ENCODE data around the gene CEACAM21.

DNA sequence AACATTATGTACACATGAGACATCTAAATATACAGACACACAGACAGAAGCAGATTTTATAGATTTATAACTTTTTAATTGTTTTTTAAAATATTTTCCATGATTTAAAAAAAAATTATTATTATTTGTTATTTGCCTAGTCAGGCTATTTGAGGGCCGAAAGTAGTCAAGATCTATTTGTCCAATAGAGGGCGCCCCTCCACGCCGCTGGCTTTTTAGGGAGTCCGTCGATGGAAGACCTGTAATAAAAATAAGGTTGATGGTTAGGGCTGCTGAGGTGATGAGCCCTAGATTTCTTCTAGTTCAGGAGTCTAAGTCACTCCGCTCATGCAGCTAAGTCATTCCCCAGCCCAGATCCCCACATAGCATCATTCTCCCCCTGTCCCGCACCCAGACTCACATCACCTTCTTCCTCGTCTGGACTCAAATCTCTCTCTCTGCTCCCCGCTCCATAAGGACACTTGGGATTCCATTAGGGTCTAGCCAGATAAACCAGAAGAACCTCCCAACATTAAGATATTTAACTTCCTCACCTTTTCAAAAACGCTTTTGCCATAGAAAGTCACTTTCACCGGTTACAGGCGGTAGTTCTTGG is 33.9 kb upstream of the CEACAM21 start:
- TF ChIP-seq, protein P1, sequence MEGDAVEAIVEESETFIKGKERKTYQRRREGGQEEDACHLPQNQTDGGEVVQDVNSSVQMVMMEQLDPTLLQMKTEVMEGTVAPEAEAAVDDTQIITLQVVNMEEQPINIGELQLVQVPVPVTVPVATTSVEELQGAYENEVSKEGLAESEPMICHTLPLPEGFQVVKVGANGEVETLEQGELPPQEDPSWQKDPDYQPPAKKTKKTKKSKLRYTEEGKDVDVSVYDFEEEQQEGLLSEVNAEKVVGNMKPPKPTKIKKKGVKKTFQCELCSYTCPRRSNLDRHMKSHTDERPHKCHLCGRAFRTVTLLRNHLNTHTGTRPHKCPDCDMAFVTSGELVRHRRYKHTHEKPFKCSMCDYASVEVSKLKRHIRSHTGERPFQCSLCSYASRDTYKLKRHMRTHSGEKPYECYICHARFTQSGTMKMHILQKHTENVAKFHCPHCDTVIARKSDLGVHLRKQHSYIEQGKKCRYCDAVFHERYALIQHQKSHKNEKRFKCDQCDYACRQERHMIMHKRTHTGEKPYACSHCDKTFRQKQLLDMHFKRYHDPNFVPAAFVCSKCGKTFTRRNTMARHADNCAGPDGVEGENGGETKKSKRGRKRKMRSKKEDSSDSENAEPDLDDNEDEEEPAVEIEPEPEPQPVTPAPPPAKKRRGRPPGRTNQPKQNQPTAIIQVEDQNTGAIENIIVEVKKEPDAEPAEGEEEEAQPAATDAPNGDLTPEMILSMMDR (IDR thresholded peaks at IDR 0.05): peak; percentile 30 to 81 (median 52)
- TF ChIP-seq POLR2A (IDR thresholded peaks at IDR 0.05): no peak

Measured in Peyer's patch (tissue), 4 donors.